Measurements from ENCODE around the gene RAB23. TPM values are rescaled to one million over a fixed set of nuclear protein-coding genes. Genes with fewer than 3 reads are reported as not detected.

Gene RAB23
- total RNA-seq, 4 donors from 2014 or later, result 57.8 to 102 (median 70.3) TPM

DNA sequence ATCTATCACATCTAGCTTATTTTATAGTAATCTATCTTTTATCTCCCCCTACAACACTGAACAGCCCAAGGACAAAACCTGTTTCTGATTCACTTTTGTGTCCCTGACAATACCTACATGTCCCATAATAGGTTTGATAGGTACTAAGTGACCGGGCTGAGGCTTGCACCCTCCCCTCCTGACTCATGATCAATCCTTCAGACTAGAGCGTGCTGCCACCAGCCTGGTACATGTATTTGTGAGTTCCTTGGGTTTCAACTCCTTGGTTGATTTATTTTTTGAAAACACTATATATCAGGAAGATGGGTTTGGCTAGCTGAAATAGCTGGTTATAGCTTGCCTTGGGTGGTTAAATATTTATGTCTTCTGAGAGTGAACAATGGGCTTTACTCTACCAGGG lies 41.6 kb upstream of the RAB23 start:
- 91% methylated on average over 2 of the region's 2 CpGs for WGBS
- H3K27me3 ChIP-seq, result no peaks in the 10 kb centered on the region
- H3K27ac ChIP-seq (replicated peaks in 1 of 4), result peak overlapping the region; percentile 80 to 90 (median 82)
- no peaks in the 10 kb centered on the region for H3K36me3 ChIP-seq
- H3K9me3 ChIP-seq, result no peaks in the 10 kb centered on the region
- intact Hi-C loops (cut with DNase I), result loop anchor here (5.0 kb wide), 2 partner anchors 49 to 91 kb away; partner anchors contain the start of gene BAG2
- DNase-seq (ENCODE audit: extremely low spot score), result no peak
- no peak overlapping the region for H3K4me3 ChIP-seq
- peaks cover 5 to 76% (median 71%) of the 10 kb centered on the region in 4 donors for H3K4me1 ChIP-seq
- TF ChIP-seq POLR2AphosphoS5 (IDR thresholded peaks at IDR 0.05), result no peak
- no peak for TF ChIP-seq POLR2A (IDR thresholded peaks at IDR 0.05; ENCODE audit: low read depth)
- TF ChIP-seq, protein P1, sequence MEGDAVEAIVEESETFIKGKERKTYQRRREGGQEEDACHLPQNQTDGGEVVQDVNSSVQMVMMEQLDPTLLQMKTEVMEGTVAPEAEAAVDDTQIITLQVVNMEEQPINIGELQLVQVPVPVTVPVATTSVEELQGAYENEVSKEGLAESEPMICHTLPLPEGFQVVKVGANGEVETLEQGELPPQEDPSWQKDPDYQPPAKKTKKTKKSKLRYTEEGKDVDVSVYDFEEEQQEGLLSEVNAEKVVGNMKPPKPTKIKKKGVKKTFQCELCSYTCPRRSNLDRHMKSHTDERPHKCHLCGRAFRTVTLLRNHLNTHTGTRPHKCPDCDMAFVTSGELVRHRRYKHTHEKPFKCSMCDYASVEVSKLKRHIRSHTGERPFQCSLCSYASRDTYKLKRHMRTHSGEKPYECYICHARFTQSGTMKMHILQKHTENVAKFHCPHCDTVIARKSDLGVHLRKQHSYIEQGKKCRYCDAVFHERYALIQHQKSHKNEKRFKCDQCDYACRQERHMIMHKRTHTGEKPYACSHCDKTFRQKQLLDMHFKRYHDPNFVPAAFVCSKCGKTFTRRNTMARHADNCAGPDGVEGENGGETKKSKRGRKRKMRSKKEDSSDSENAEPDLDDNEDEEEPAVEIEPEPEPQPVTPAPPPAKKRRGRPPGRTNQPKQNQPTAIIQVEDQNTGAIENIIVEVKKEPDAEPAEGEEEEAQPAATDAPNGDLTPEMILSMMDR (IDR thresholded peaks at IDR 0.05), result no peak
- TF ChIP-seq EP300 (IDR thresholded peaks at IDR 0.05), result no peak

DNA sequence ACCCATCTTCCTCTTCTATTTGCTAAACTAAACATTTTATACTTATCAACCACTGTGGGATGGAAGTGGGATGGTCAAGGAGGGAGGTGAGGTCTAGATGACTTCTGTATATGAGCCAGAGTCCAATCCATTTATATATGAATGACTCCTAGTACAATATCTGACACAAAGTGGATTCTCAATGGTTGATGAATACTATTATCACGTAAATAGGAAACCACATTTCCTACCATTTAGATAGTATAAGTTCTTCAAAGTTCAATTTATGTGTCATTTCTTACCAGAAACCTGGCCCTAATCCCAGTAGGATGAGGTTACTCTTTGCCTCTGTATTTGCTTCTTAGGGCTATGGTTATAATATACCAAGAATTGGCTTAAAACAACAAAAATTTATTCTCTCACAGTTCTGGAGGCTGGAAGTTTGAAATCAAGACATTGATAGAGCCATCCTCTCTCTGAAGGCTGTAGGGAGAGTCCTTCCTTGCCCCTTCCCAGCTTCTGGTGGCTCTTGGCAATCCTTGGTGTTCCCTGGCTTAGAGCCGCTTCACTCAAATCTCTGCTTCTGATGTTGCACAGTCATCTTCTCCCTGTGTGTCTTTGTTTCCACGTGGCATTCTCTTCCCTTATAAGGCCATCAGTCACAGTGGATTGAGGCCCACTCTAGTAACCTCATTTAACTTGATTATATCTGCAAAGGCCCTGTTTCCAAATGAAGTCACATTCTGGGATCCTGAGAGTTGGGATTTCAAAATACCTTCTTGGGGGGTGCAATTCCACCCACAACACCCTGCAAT lies 41.0 kb upstream of the RAB23 start:
- Histone ChIP-seq H3K27me3 (no peaks in the 10 kb centered on the region), H3K36me3 (no peaks in the 10 kb centered on the region), H3K9me3 (no peaks in the 10 kb centered on the region), H3K4me3 (no peak overlapping the region), H3K27ac (replicated peaks in 1 of 4) (peak overlapping the region; percentile 80 to 90 (median 82)), H3K4me1 (peaks cover 5 to 81% (median 77%) of the 10 kb centered on the region in 4 donors)
- peak; percentile 31 to 66 for TF ChIP-seq POLR2AphosphoS5 (IDR thresholded peaks at IDR 0.05)
- TF ChIP-seq, protein P1 (IDR thresholded peaks at IDR 0.05), result no peak
- no peak for DNase-seq (ENCODE audit: extremely low spot score)
- 44% methylated on average over 3 of the region's 3 CpGs for WGBS
- intact Hi-C loops (cut with DNase I), result loop anchor here (5.0 kb wide), 2 partner anchors 49 to 91 kb away; partner anchors contain the start of gene BAG2

DNA sequence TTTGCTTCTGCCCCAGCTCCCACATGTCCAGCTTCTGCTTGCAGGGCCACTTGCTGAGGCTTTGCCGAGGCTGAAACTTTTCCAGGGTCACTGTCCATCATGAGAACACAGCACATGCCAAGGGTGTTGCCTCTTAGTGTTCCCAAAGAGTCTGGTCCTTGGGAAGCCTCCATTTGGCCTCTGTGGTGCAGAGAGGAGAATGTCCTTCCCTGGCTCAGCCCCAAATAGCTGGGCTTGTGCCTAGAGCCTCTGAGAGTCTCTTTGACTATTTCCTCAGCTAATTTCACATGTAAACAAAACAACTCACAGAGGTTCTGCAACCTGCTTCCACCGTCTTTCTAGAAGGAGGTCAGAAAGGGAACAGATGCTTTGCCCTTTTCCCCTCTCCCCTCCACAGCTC lies 40.4 kb upstream of the RAB23 start:
- peaks cover 5 to 79% (median 73%) of the 10 kb centered on the region in 4 donors for H3K4me1 ChIP-seq
- H3K9me3 ChIP-seq, result no peaks in the 10 kb centered on the region
- peak; percentile 95 for DNase-seq (ENCODE audit: extremely low spot score)
- intact Hi-C loops (cut with DNase I), result loop anchor here (5.0 kb wide), 2 partner anchors 50 to 90 kb away; partner anchors contain the start of gene BAG2
- WGBS, result 29% methylated on average over 2 of the region's 2 CpGs
- TF ChIP-seq POLR2AphosphoS5 (IDR thresholded peaks at IDR 0.05), result peak; percentile 21 to 71
- no peak for TF ChIP-seq EP300 (IDR thresholded peaks at IDR 0.05)
- peak overlapping the region; percentile 80 to 90 (median 82) for H3K27ac ChIP-seq (replicated peaks in 1 of 4)
- no peaks in the 10 kb centered on the region for H3K27me3 ChIP-seq
- H3K36me3 ChIP-seq, result no peaks in the 10 kb centered on the region
- no peak overlapping the region for H3K4me3 ChIP-seq

DNA sequence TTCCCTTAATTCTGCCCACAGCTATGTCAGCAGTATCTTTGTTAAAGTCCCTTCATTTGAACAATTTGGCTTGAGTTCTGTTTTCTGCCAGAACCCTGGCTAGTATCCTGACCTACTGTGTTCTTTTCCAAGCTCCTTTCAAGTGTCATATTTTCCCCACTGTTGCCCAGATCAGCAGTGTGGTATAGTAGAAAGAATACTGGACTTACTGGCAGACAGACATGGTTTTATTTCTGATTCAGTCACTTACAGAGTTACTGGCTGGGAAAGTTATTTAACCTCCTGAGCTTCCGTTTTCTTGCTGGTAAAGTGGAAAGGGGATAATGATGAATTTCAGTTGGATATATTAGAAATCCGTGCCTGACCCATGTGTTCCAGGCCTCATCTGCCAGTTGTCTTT lies 39.8 kb upstream of the RAB23 start:
- intact Hi-C loops (cut with DNase I), result loop anchor here (5.0 kb wide), 2 partner anchors 50 to 90 kb away; partner anchors contain the start of gene BAG2
- H3K27ac ChIP-seq (replicated peaks in 1 of 4), result peak overlapping the region; percentile 80 to 90 (median 82)
- DNase-seq (ENCODE audit: extremely low spot score), result no peak
- peaks cover 5 to 80% (median 73%) of the 10 kb centered on the region in 4 donors for H3K4me1 ChIP-seq
- WGBS, result 28% methylated on average over 2 of the region's 2 CpGs
- no peaks in the 10 kb centered on the region for H3K36me3 ChIP-seq
- TF ChIP-seq, protein P1 (IDR thresholded peaks at IDR 0.05), result no peak
- TF ChIP-seq EP300 (IDR thresholded peaks at IDR 0.05) (no peak), POLR2A (IDR thresholded peaks at IDR 0.05; ENCODE audit: low read depth) (no peak), POLR2AphosphoS5 (IDR thresholded peaks at IDR 0.05) (no peak)
- H3K27me3 ChIP-seq, result no peaks in the 10 kb centered on the region
- H3K9me3 ChIP-seq, result no peaks in the 10 kb centered on the region
- no peak overlapping the region for H3K4me3 ChIP-seq

DNA sequence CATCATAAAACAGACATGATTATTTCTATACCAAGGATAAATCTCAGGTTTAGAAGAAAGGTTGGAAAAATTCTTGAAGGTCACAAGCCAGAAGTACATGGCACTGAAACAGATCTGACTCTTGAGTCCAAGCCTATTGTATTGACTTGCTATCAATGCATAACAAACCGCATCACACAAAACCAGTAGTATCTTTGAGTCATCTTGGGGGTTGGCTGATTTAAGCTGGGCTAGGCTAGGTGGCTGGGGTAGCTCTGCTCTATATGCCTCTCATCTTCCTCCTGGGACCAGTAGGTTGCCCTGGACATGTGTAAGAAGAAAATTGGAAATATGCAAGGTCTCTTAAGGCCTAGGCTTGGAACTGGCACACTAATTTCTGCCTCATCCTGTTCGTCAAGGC lies 37.0 kb upstream of the RAB23 start:
- Histone ChIP-seq H3K4me3 (no peak overlapping the region), H3K27me3 (no peaks in the 10 kb centered on the region), H3K4me1 (peaks cover 0 to 79% (median 66%) of the 10 kb centered on the region in 4 donors), H3K9me3 (no peaks in the 10 kb centered on the region), H3K36me3 (no peaks in the 10 kb centered on the region), H3K27ac (replicated peaks in 1 of 4) (peak overlapping the region; percentile 87 to 90 (median 88))
- WGBS, result 96% methylated on average over 2 of the region's 2 CpGs
- TF ChIP-seq POLR2AphosphoS5 (IDR thresholded peaks at IDR 0.05) (no peak), EP300 (IDR thresholded peaks at IDR 0.05) (no peak), POLR2A (IDR thresholded peaks at IDR 0.05; ENCODE audit: low read depth) (no peak)
- TF ChIP-seq, protein P1 (IDR thresholded peaks at IDR 0.05), result no peak
- no peak for DNase-seq (ENCODE audit: extremely low spot score)
- intact Hi-C loops (cut with DNase I), result no loop called here
